ENCODE data around the gene FBXL3.

GRCh38 chr13:77048681-77049080 is 21.7 kb upstream of the FBXL3 start:
- TF ChIP-seq CTCF (conservative IDR thresholded peaks at IDR 0.05), result no peak
- no peak for TF ChIP-seq EZH2 (IDR thresholded peaks at IDR 0.05; ENCODE audit: low read depth)
